ENCODE results near the gene TMEM145. TPM values are rescaled to one million over a fixed set of nuclear protein-coding genes. Genes with fewer than 3 reads are reported as not detected.
A peak's percentile ranks its signal among the peaks of the same experiment; 100 is the strongest.
"Not testable (repeated sequence)": the region's sequence is repeated elsewhere in the genome, so short reads cannot be mapped to it uniquely, and the experiment has no call there.

Gene TMEM145
- 0.63 TPM for polyA plus RNA-seq (2013, experiment 1 of 2; ENCODE audit: insufficient read length)
- polyA plus RNA-seq (2013, experiment 2 of 2; ENCODE audit: insufficient read length), result 0.16 TPM

DNA sequence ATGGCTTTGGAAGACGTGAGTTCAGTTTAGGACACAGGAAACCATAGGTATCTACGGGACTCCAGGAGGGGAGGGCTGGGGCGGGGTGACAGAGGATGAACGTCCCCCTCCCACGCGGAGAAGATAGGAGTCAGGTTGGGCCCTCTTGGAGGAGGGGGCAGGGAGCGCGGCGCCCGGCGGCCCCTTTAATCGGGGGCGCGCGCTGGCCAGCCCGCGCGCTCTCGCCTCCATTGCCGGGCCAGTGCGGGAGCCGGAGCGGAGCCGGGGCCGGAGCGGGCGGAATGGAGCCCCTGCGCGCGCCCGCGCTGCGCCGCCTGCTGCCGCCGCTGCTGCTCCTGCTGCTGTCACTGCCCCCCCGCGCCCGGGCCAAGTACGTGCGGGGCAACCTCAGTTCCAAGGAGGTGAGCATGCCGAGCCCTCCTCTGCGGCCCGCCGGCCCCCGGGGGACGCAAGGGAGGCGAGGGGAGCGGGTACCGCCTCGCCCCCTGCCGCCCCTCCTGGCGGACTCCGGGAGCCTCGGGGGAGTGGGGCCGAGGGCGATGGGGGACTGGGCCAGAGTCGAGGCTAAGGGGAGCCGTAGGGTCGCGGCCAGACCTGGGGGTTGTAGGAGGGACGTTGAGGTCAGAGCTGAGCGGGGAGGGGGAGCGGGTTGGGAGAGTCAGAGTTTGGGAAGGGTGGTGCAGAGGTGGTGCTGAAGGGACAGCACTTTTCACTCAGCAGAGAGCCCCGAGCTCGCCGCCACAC, at the start of gene TMEM145:
Gene TMEM145, plus strand, starts transcription at position 214 of the 744 bp plus-strand sequence. Its CDS starts 68 bp downstream, at position 282.
- peak; percentile 58 for DNase-seq

DNA sequence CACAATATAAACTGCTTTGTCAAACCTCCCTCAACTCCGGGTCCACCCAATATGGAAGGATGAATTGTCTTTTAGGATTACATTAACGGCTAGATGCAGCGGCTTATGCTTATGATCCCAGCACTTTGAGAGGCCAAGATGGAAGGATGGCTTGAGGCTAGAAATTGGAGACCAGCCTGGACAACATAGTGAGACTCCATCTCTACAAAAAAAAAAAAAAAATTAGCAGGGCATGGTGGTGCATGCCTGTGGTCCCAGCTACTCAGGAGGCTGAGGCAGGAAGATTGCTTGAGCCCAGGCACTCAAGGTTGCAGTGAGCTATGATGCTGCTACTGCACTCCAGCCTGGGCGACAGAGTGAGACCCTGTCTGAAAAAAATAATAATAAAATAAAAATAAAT, 47.0 kb upstream of the TMEM145 start:
- DNase-seq, result not testable (repeated sequence)

DNA sequence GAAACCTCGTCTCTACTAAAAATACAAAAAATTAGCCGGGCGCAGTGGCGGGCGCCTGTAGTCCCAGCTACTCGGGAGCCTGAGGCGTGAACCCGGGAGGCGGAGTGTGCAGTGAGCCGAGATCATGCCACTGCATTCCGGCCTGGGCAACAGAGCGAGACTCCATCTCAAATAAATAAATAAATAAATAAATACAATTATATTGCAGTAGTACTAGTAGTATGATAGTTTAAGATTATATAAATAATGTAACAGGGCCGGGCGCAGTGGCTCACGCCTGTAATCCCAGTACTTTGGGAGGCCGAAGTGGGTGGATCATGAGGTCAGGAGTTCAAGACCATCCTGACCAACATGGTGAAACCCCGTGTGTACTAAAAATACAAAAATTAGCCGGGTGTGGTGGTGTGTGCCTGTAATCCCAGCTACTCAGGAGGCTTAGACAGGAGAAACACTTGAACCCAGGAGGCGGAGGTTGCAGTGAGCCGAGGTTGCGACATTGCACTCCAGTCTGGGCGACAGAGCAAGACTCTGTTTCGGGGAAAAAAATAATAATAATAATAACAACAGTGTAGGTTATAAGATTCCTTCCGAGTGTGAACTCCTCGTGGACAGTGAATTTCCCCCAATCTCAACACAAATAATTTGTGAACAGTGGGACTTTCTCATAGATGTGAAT, 46.0 kb upstream of the TMEM145 start:
- DNase-seq, result not testable (repeated sequence)

DNA sequence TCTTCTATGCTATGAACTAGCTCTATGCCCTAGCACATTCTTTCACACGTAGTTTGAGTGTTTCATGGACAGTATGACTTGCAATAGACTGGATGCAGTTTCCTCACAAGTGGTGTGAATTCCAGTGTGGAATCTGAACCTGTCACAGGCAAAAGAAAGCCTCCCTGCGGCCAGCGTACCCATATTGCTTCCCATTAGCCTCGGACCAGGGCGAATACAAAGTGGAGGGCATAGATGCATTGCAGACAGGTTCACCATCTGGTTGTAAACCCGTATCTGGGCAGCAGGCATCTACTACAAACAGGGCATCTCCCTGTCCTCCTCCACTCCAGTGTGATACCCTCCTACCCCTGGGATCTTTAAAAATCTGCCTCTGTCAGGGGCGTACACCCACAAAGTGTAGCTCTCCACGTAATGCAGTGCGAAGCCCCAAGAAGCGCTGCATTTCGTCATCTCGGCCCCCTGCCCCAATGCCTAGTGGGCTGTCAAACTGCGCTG, 45.4 kb upstream of the TMEM145 start:
- no peak for DNase-seq

DNA sequence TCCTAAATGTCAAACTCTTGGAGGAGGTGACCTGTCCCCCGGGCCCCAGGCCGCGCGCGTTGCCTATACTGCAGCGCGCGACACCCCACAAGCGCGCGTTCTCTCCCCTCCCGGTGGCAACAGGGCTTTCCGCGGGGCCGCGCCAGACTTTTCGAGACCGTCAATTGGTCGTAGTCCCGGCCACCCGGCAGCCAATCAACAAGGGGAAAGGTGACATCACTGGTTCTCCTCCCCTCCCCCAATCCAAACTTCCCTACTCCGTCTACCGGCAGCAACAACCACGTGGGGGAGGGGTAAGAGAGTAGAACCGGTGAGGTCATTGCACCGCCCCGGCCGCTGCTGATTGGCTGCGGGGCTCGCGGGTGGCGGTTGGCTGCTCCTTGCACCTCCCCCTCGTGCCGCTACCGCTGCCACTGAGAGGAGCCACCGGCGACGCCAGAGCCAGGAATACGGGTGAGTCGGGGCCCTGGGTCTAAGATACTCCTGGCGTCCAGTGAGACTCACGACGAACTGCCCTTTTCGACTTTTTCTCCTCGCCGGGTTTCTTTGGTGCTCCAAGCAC, 44.9 kb upstream of the TMEM145 start:
- DNase-seq, result peak; percentile 99

DNA sequence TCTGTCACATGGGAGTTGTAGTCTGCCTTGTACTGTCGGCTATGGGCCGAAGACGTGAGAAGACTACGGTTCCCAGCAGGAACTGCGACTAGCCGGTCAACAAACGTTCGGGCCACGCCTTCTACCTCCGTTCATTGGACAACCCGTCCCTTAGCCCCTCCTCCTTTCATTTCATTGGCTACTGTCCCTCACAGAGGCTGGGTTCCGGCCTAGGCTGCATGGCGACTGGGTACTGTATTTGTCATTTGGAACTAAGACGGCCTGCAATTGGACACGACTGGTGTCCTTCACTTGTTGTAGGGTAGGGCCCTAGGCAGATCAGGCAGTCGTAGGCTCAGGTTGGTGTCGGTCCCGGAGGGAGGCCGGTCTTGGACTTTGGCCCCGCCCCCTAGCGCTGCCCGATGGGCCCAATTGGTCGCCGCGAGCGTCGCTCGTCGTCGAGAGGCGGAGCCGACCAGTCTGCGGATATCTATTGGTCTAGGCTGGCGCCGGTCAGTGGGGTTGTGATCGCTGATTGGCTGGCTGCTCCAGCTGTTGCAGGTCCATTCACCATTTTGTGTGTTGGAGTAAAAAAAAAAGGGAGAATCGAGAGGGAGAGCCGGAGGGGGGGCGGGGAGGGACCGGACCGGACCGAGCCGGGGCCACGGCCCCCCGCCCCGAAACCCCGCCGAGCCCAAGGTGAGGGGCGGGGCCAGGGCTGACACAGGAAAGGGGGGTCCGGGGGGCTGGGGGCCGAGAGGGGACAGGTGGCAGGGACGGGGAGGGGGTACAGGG, 44.2 kb upstream of the TMEM145 start, which contains the start of gene CIC:
Gene CIC, plus strand, starts transcription at position 549 of the 774 bp plus-strand sequence. CDS start 2,532 bp downstream, outside the sequence.
- peak; percentile 100 for DNase-seq

DNA sequence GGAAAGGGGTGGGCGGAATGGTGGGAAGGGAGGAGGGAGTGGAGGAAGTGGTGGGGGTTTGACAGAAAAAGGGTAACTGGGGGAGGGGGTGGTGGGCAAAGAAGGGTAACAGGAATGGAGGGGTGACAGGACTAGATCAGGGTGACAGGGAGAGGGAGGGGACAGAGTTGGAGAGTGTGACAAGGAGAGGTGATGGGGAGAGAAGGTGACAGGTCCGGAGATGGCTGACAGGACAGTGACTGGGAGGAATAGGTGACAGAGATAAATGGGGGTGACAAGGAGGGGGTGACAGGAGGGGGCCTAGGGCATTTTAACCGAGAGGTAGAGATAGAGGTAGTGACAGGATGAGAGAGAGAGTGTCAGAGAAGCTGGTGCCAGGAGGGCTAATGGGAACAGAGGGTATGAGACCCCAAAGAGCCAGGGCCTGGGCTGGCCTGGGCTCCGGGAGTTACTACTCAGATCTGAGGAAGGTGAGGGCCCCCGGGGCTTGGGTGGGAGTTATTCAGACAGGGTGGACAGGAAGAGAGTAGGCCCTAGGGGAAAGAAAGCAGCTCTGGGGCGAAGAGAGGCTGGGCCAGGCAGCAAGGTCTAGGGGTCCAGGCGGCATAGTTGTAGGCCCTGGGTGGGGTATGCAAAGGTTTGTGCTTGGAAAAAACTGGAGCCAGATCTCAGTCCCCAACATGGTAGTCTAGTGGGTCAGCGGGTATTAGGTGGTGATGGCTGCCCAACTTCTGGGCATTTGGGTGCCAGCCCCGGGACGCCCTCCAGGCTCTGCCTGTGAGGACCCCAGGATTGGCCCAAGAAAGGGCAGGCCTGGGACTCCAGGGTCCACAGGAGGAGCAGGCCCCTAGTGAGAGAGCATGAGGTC, 43.4 kb upstream of the TMEM145 start:
- DNase-seq, result no peak

DNA sequence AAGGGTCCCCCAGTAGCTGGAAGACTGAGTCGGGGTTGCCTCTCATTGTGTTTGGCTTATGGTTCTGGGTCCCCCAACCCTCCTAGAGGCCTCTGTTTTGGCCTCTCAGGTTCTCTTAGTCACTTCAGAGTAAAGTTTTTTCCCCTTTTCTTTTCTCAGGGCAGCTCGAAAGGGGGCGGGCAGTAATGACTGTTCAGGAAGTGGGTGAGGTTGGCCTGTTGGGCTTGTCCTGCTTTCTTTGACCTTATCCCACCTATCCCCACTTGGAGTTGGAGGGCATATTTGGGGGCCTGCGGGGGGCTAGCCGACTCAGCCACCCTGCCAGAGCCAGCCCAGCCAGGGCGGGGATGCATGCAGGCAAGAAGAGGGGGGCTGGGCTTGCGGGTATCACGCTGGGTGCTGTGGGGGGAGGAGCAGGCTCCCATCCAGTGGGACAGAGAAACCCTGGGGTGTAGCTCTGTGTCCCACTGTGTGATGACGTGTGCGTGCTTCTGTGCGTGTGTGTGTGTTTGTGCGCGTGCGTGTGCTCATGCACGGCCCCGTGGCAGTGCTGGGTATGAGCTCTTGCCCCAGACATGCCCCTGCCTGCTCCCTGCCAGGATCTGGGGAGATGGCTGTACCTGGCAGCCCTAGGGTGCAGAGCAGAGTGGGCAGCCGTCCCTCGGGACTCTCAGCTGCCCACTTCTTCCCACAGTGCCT, 42.6 kb upstream of the TMEM145 start:
- peak; percentile 82 for DNase-seq

DNA sequence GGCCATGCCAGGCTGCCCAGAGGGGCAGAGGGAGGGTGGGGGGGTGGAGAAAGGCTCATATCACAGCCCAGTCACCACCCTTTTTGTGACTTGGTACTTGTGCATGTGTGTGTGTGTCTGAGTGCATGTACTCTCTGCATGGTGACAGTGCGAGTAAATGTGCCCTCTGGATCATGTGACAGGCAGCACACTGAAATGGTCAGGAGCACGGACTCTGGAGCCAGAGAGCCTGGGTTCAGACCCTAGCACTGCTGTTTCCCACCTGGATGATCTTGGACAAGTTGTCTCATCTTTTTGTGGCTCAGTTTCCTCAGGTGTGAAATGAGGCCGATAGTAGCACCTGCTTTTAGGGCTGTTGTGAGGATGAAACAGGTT, 42.1 kb upstream of the TMEM145 start:
- DNase-seq, result no peak

DNA sequence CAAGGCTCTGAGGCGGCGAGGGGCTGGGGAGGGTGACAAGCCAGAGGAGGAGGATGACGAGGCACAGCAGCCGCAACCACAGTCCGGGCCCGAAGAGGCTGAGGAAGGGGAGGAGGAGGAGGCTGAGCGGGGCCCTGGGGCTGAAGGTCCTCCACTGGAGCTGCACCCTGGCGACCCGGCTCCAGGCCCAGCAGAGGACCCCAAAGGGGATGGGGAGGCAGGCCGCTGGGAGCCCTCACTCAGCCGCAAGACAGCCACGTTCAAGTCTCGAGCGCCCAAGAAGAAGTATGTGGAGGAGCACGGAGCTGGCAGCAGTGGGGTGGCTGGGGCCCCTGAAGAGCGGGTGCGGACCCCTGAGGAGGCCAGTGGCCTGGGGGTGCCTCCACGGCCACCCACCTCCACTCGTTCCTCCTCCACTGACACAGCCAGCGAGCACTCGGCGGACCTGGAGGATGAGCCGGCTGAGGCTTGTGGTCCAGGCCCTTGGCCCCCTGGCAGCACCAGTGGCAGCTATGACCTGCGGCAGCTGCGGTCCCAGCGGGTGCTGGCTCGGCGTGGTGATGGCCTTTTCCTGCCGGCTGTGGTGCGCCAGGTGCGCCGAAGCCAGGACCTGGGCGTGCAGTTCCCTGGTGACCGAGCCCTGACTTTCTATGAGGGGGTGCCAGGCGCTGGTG, 41.1 kb upstream of the TMEM145 start:
- no peak for DNase-seq

DNA sequence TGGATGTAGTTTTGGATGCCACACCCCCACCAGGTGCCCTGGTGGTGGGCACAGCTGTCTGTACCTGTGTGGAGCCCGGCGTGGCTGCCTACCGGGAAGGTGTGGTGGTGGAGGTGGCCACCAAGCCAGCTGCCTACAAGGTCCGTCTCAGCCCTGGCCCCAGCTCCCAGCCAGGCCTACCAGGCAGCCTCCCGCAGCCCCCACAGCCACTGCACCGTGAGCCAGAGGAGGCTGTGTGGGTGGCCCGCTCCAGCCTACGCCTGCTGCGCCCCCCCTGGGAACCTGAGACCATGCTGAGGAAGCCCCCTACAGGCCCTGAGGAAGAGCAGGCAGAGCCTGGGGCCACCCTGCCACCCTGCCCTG, 40.6 kb upstream of the TMEM145 start:
- DNase-seq, result no peak

DNA sequence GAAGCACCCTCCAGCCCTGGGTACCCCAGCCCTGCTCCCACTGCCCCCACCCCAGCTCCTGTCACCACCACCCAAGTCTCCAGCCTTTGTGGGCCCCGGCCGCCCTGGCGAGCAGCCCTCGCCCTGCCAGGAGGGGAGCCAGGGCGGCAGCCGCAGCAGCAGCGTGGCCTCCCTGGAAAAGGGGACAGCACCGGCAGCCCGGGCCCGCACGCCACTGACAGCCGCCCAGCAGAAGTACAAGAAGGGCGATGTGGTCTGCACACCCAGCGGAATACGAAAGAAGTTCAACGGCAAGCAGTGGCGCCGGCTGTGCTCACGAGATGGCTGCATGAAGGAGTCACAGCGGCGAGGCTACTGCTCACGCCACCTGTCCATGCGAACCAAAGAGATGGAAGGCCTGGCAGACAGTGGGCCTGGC, 40.1 kb upstream of the TMEM145 start:
- no peak for DNase-seq

DNA sequence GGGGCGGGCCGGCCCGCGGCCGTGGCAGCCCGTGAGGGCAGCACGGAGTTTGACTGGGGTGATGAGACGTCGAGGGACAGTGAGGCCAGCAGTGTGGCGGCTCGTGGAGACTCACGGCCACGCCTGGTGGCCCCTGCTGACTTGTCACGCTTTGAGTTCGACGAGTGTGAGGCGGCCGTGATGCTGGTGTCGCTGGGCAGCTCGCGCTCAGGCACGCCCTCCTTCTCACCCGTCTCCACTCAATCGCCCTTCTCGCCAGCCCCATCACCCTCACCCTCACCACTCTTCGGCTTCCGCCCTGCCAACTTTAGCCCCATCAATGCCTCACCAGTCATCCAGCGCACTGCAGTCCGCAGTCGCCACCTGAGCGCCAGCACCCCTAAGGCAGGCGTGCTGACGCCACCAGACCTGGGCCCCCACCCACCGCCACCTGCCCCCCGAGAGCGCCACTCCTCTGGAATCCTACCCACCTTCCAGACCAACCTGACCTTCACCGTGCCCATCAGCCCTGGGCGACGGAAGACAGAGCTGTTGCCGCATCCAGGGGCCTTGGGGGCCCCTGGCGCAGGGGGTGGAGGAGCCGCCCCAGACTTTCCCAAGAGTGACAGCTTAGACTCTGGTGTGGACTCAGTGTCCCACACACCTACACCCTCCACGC, 39.6 kb upstream of the TMEM145 start:
- no peak for DNase-seq

DNA sequence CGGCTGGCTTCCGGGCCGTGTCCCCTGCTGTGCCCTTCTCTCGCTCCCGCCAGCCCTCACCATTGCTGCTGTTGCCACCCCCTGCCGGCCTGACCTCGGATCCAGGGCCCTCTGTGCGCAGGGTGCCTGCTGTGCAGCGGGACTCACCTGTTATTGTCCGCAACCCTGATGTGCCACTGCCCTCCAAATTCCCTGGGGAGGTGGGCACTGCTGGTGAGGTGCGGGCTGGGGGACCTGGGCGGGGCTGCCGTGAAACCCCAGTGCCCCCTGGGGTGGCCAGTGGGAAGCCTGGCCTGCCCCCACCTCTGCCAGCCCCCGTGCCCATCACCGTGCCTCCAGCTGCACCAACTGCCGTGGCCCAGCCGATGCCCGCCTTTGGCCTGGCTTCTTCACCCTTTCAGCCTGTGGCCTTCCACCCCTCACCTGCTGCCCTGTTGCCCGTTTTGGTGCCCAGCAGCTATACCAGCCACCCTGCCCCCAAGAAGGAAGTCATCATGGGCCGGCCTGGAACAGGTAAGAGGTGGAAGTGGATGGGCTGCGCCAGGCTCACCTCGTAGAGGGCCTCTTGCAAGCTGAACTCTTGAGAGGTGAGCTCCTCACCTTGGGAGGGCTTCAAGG, 38.9 kb upstream of the TMEM145 start:
- DNase-seq, result no peak

DNA sequence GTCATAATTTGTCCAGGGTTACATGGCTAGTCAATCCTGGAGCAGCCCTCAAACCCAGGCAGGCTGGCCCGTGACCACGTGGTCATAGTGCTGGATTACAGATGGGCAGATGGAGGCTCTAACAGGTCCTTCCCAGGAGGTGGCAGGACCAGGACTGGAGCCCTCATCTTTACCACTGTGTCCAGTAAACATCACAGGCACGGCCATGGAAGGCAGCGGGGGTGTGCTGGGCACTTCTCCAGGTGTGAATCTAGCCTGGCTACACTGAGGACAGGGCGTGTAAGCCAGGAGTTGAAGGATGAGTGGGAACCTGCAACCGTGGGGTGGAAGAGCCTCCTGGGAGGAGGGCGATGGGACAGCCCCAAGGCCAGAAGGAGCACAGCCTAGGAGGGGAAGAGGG, 38.0 kb upstream of the TMEM145 start:
- DNase-seq, result no peak

DNA sequence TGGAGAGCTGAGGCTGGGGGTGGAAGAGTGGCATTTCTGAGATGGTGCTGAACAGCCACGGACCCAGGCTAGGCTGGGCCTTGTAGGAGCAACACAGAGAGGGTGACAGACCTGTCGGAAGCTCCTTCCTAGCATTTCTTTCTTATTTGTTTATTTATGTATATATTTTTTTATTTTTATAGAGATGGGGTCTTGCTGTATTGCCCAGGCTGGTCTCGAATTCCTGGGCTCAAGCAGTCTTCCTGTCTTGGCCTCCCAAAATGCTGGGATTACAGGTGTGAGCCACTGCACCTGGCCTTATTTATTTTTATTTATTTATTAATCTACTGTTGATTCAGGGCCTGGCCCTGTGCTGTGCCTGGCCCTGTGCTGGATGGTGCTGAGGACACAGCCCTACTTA, 37.6 kb upstream of the TMEM145 start:
- DNase-seq, result no peak

DNA sequence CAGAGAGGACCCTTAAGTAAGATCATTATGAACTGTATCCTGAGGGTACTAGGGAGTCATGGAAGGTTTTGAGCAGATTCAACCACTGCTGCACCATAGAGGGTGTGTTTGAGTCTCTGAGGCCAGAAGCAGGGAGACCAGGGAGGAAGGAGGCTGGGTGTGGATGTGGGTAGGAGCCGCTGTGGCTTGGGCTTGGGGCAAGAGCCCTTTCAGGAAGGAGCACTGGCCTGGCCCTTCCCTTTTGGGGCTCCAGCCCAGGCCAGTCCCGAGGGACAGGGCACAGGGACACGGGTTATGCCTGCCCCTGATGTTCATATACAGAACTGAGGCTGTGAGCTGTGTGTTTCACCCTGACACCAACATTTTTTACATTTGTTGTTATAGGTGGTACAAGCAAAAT, 36.8 kb upstream of the TMEM145 start:
- DNase-seq, result no peak

DNA sequence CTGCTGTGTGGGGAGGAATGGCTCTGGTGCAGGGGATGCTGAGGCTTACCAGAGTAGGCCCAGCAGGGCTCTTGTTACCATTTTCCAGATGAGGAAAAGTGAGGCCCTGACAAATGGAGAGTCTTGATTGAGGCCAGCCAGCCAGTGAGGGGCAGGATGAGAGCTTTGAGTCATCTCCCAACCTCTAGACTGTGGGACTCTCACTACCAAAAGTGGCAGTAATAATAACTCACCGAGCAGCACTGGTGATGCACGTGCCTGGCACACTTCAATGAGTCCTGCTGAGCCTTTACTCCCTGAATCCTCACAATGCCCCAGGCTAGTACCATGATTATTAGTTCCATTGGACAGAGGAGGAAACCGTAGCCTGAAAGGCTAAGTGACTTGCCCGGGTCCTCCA, 36.3 kb upstream of the TMEM145 start:
- no peak for DNase-seq

DNA sequence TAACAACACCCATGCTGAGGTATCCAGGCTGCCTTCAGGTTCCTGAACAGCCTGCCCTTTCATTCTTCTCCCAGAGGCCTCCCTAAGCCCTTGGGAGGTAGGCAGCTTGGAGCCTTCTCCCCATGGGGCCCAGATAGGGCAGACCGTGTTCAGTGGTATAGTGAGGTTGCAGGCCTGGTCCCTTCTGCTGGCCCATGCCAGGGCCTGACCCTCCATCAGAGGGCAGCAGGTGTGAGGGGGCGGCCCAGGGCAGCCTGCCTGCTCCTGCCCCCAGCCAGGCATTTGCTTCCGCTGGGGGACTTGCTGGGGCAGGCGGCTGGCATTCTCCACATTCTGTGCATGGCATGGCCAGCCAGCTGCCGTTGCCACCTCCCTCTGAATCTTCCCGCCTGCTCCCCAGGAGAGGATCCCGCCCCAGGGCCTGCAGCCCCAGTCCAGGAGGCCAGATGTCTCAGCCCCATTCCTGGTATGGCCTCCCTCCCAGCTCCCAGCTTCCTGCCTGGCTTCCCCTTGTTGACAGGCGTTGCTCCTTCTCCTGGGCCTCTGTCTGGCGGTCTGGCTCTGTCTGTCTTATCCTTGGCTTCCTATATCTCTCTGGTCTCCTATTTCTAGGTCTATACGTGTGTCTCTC, 35.2 kb upstream of the TMEM145 start:
- peak; percentile 73 for DNase-seq
